GM19438 (cell line): ENCODE data around the gene HORMAD2.
"Not testable (repeated sequence)": the region's sequence is repeated elsewhere in the genome, so short reads cannot be mapped to it uniquely, and the experiment has no call there.

ENCODE experiments used
- ATAC-seq: cut with Tn5 transposase; IDR thresholded peaks from one replicate; pipeline ENCODE4 v1.9.1; 2021; ENCODE audit warnings: low read depth; ENCODE audit not compliant: unreplicated experiment

Gene HORMAD2

GRCh38 chr22:30100770-30101169 is 20.5 kb downstream of the HORMAD2 start:
- not testable (repeated sequence) for ATAC-seq

- no peak for ATAC-seq
Observed at GRCh38 chr22:30104501-30105156, 24.4 kb downstream of the HORMAD2 start.

- no peak for ATAC-seq
Observed at GRCh38 chr22:30105483-30105882, 25.2 kb downstream of the HORMAD2 start.

- ATAC-seq = no peak
Observed at GRCh38 chr22:30113494-30113893, 33.2 kb downstream of the HORMAD2 start.

- no peak for ATAC-seq
Observed at GRCh38 chr22:30114361-30114760, 34.1 kb downstream of the HORMAD2 start.

- ATAC-seq = no peak
Observed at GRCh38 chr22:30115705-30116104, 35.4 kb downstream of the HORMAD2 start.

GRCh38 chr22:30116362-30117117 is 36.3 kb downstream of the HORMAD2 start:
- no peak for ATAC-seq

- no peak for ATAC-seq
Observed at GRCh38 chr22:30117256-30117655, 37.0 kb downstream of the HORMAD2 start.

- ATAC-seq = no peak
Observed at GRCh38 chr22:30118291-30118690, 38.0 kb downstream of the HORMAD2 start.

- ATAC-seq = no peak
Observed at GRCh38 chr22:30121960-30122359, 41.7 kb downstream of the HORMAD2 start.

GRCh38 chr22:30123463-30123862 is 43.2 kb downstream of the HORMAD2 start:
- no peak for ATAC-seq

GRCh38 chr22:30127749-30128166 is 47.5 kb downstream of the HORMAD2 start:
- ATAC-seq = no peak

- no peak for ATAC-seq
Observed at GRCh38 chr22:30128511-30128910, 48.2 kb downstream of the HORMAD2 start.

- no peak for ATAC-seq
Observed at GRCh38 chr22:30129636-30130035, 49.4 kb downstream of the HORMAD2 start.

- ATAC-seq = no peak
Observed at GRCh38 chr22:30132290-30132996, 52.2 kb downstream of the HORMAD2 start.

GRCh38 chr22:30140414-30140813 is 60.1 kb downstream of the HORMAD2 start:
- ATAC-seq = no peak

GRCh38 chr22:30143265-30143664 is 63.0 kb downstream of the HORMAD2 start:
- no peak for ATAC-seq

GRCh38 chr22:30144391-30144790 is 64.1 kb downstream of the HORMAD2 start:
- no peak for ATAC-seq

GRCh38 chr22:30150212-30150611 is 69.9 kb downstream of the HORMAD2 start:
- no peak for ATAC-seq

GRCh38 chr22:30158277-30158676 is 78.0 kb downstream of the HORMAD2 start:
- no peak for ATAC-seq

GRCh38 chr22:30158744-30159500 is 78.7 kb downstream of the HORMAD2 start:
- no peak for ATAC-seq
